ENCODE measurements around the gene NCKAP1. TPM values are rescaled to one million over a fixed set of nuclear protein-coding genes. Genes with fewer than 3 reads are reported as not detected.
A peak's percentile ranks its signal among the peaks of the same experiment; 100 is the strongest.
"Not testable (repeated sequence)": the region's sequence is repeated elsewhere in the genome, so short reads cannot be mapped to it uniquely, and the experiment has no call there.

The NCKAP1 gene
- total RNA-seq, 1 donor, result 167 TPM

GRCh38 chr2:182968493-182968892 is 69.8 kb downstream of the NCKAP1 start:
- no peak for DNase-seq (ENCODE audit: low read depth)
- TF ChIP-seq CTCF (IDR thresholded peaks at IDR 0.05; ENCODE audit: insufficient read depth, low read length), result no peak
- H3K4me3 ChIP-seq (ENCODE audit: low read depth, low read length), result no peak overlapping the region

- H3K4me3 ChIP-seq (ENCODE audit: low read depth, low read length); DNase-seq (ENCODE audit: low read depth): not testable (repeated sequence)
These were observed 71.9 kb downstream of the NCKAP1 start for GRCh38 chr2:182966356-182966755.

- DNase-seq (ENCODE audit: low read depth), result no peak
- H3K4me3 ChIP-seq (ENCODE audit: low read depth, low read length), result no peak overlapping the region
- TF ChIP-seq CTCF (IDR thresholded peaks at IDR 0.05; ENCODE audit: insufficient read depth, low read length), result no peak
These were observed 75.6 kb downstream of the NCKAP1 start for GRCh38 chr2:182962641-182963040.

- DNase-seq (ENCODE audit: low read depth); H3K4me3 ChIP-seq (ENCODE audit: low read depth, low read length): not testable (repeated sequence)
These were observed 77.4 kb downstream of the NCKAP1 start for GRCh38 chr2:182960869-182961268.

GRCh38 chr2:182954789-182955188 is 83.5 kb downstream of the NCKAP1 start:
- no peak for DNase-seq (ENCODE audit: low read depth)
- no peak overlapping the region for H3K4me3 ChIP-seq (ENCODE audit: low read depth, low read length)
- TF ChIP-seq CTCF (IDR thresholded peaks at IDR 0.05; ENCODE audit: insufficient read depth, low read length), result no peak

- no peak overlapping the region for H3K4me3 ChIP-seq (ENCODE audit: low read depth, low read length)
- peak; percentile 35 for DNase-seq (ENCODE audit: low read depth)
- TF ChIP-seq CTCF (IDR thresholded peaks at IDR 0.05; ENCODE audit: insufficient read depth, low read length), result no peak
These were observed 85.4 kb downstream of the NCKAP1 start for GRCh38 chr2:182952741-182953450.

- peak; percentile 39 for DNase-seq (ENCODE audit: low read depth)
- TF ChIP-seq CTCF (IDR thresholded peaks at IDR 0.05; ENCODE audit: insufficient read depth, low read length), result no peak
- no peak overlapping the region for H3K4me3 ChIP-seq (ENCODE audit: low read depth, low read length)
These were observed 86.2 kb downstream of the NCKAP1 start for GRCh38 chr2:182951948-182952663.

- no peak for DNase-seq (ENCODE audit: low read depth)
- no peak for TF ChIP-seq CTCF (IDR thresholded peaks at IDR 0.05; ENCODE audit: insufficient read depth, low read length)
- H3K4me3 ChIP-seq (ENCODE audit: low read depth, low read length), result no peak overlapping the region
These were observed 87.7 kb downstream of the NCKAP1 start for GRCh38 chr2:182950546-182950945.
